ENCODE data around the gene SALL1. TPM values are rescaled to one million over a fixed set of nuclear protein-coding genes. Genes with fewer than 3 reads are reported as not detected.

SALL1 gene
- total RNA-seq, 1 experiment from 2014 or later: not detected

DNA sequence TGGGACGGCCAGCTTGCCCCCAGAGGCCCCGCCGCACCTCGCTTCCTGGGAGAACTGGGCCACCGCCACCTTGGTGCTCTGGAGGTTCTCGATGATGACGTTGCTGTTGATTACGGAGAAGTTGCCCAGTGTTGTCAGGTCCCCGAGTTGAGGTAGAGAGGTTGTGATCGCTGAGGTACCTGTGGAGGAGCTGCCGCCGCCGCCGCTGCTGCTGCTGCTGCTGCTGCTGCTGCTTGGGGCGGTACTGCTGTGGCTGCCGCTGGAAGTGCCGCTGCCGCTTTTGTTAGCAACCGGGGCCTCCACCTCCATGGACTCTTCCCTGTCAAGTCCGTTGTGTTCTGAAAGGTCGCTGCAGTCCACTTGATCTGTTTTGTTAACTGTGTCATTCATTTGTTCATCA lies 9.5 kb downstream of the SALL1 start:
- ATAC-seq (no peak), DNase-seq (no peak)
- H3K9ac ChIP-seq (ENCODE audit: low read length): no peak overlapping the region
- TF ChIP-seq EZH2phosphoT487 (IDR thresholded peaks at IDR 0.05; ENCODE audit: borderline replicate concordance, low read length) (no peak), EZH2 (IDR thresholded peaks at IDR 0.05; ENCODE audit: low read length, unreplicated experiment) (no peak)
- TF ChIP-seq, protein P1, sequence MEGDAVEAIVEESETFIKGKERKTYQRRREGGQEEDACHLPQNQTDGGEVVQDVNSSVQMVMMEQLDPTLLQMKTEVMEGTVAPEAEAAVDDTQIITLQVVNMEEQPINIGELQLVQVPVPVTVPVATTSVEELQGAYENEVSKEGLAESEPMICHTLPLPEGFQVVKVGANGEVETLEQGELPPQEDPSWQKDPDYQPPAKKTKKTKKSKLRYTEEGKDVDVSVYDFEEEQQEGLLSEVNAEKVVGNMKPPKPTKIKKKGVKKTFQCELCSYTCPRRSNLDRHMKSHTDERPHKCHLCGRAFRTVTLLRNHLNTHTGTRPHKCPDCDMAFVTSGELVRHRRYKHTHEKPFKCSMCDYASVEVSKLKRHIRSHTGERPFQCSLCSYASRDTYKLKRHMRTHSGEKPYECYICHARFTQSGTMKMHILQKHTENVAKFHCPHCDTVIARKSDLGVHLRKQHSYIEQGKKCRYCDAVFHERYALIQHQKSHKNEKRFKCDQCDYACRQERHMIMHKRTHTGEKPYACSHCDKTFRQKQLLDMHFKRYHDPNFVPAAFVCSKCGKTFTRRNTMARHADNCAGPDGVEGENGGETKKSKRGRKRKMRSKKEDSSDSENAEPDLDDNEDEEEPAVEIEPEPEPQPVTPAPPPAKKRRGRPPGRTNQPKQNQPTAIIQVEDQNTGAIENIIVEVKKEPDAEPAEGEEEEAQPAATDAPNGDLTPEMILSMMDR (conservative IDR thresholded peaks at IDR 0.05; ENCODE audit: low read depth, low read length): no peak
- H3K4me2 ChIP-seq (ENCODE audit: low read length): no peak overlapping the region
- H3K79me2 ChIP-seq (ENCODE audit: low read length): no peaks in the 10 kb centered on the region
- no peaks in the 10 kb centered on the region for H3K9me3 ChIP-seq (ENCODE audit: low read length)
- intact Hi-C loops (cut with micrococcal nuclease): no loop called here
- BruUV-seq (replicated peaks): no TSS peak
- H3K36me3 ChIP-seq (ENCODE audit: low read depth, low read length): no peaks in the 10 kb centered on the region
- no peak overlapping the region for H3K27ac ChIP-seq (ENCODE audit: low read length)
- H2AFZ ChIP-seq (ENCODE audit: low read length): no peak overlapping the region
- H3K9me2 ChIP-seq (replicated peaks; ENCODE audit: low read length): no peaks in the 10 kb centered on the region
- H3K4me3 ChIP-seq (ENCODE audit: low read length): no peak overlapping the region
- no peaks in the 10 kb centered on the region for H3K27me3 ChIP-seq (ENCODE audit: low read length)
- no peaks in the 10 kb centered on the region for H3K4me1 ChIP-seq (ENCODE audit: insufficient read depth, low read length)
- H4K20me1 ChIP-seq (ENCODE audit: low read length): no peaks in the 10 kb centered on the region
- ChIA-PET POLR2A (ENCODE audit: unreplicated experiment) (no interaction called here), CTCF (no interaction called here)
- no peaks in the 10 kb centered on the region for H3F3A ChIP-seq (ENCODE audit: low read length, unreplicated experiment)

DNA sequence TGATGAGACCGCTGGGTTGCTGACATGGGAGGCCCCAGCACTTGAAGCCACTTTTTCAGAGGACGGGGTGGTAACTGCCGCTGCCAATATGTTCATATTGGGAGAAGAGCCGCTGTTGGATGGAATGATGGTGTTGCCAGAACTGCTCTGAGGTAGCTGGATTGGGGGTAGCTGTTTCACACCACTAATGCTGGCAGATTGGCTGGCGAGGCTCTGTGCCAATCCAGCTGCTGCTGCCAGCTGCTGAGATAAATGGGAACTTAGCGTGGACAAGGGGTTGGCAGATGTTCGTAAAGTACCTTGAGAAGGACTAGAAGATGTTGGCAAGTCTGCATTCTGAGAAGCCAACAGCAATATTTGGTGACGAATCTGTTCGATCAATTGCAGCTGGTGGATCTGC lies 10.0 kb downstream of the SALL1 start:
- CTCF ChIA-PET: no interaction called here
- Histone ChIP-seq H3K79me2 (ENCODE audit: low read length) (no peaks in the 10 kb centered on the region), H3K4me3 (ENCODE audit: low read length) (no peak overlapping the region), H3K27ac (ENCODE audit: low read length) (no peak overlapping the region), H2AFZ (ENCODE audit: low read length) (no peak overlapping the region), H4K20me1 (ENCODE audit: low read length) (no peaks in the 10 kb centered on the region), H3K9ac (ENCODE audit: low read length) (no peak overlapping the region), H3K4me1 (ENCODE audit: insufficient read depth, low read length) (no peaks in the 10 kb centered on the region), H3K27me3 (ENCODE audit: low read length) (no peaks in the 10 kb centered on the region), H3F3A (ENCODE audit: low read length, unreplicated experiment) (no peaks in the 10 kb centered on the region), H3K4me2 (ENCODE audit: low read length) (no peak overlapping the region), H3K36me3 (ENCODE audit: low read depth, low read length) (no peaks in the 10 kb centered on the region), H3K9me2 (replicated peaks; ENCODE audit: low read length) (no peaks in the 10 kb centered on the region), H3K9me3 (ENCODE audit: low read length) (no peaks in the 10 kb centered on the region)
- no peak for ATAC-seq
- DNase-seq: no peak
- BruUV-seq (replicated peaks): no TSS peak
- TF ChIP-seq EZH2phosphoT487 (IDR thresholded peaks at IDR 0.05; ENCODE audit: borderline replicate concordance, low read length) (no peak), EZH2 (IDR thresholded peaks at IDR 0.05; ENCODE audit: low read length, unreplicated experiment) (no peak)
- TF ChIP-seq, protein P1 (conservative IDR thresholded peaks at IDR 0.05; ENCODE audit: low read depth, low read length): no peak
- POLR2A ChIA-PET (ENCODE audit: unreplicated experiment): no interaction called here
- intact Hi-C loops (cut with micrococcal nuclease): no loop called here

DNA sequence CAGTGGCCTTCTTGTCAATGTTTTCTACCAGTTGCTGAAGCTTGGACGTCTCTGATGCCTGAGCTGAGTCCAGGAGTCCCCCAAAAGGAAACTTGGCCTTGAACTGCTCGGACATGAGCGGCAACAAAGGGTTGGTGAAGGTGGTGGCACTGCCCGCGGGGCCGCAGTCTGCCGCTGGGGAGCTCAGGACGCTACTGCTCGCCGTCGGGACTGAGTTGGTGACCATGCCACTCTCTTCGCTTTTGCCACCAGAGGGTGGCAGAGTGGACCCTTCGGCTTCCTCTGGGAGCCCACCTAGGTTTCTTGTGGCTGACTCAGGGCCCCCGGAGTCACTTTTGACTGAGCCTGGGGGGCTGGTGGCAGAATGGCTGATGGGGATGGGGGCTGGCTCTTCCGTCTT lies 11.0 kb downstream of the SALL1 start:
- Histone ChIP-seq H3F3A (ENCODE audit: low read length, unreplicated experiment) (no peaks in the 10 kb centered on the region), H3K79me2 (ENCODE audit: low read length) (no peaks in the 10 kb centered on the region), H3K9me3 (ENCODE audit: low read length) (no peaks in the 10 kb centered on the region), H3K4me1 (ENCODE audit: insufficient read depth, low read length) (no peaks in the 10 kb centered on the region), H2AFZ (ENCODE audit: low read length) (no peak overlapping the region), H3K9ac (ENCODE audit: low read length) (no peak overlapping the region), H4K20me1 (ENCODE audit: low read length) (no peaks in the 10 kb centered on the region), H3K4me2 (ENCODE audit: low read length) (no peak overlapping the region), H3K4me3 (ENCODE audit: low read length) (no peak overlapping the region), H3K36me3 (ENCODE audit: low read depth, low read length) (no peaks in the 10 kb centered on the region), H3K27me3 (ENCODE audit: low read length) (no peaks in the 10 kb centered on the region), H3K9me2 (replicated peaks; ENCODE audit: low read length) (no peaks in the 10 kb centered on the region), H3K27ac (ENCODE audit: low read length) (no peak overlapping the region)
- TF ChIP-seq, protein P1 (conservative IDR thresholded peaks at IDR 0.05; ENCODE audit: low read depth, low read length): no peak
- TF ChIP-seq EZH2 (IDR thresholded peaks at IDR 0.05; ENCODE audit: low read length, unreplicated experiment) (no peak), EZH2phosphoT487 (IDR thresholded peaks at IDR 0.05; ENCODE audit: borderline replicate concordance, low read length) (no peak)
- ChIA-PET POLR2A (ENCODE audit: unreplicated experiment) (no interaction called here), CTCF (no interaction called here)
- ATAC-seq (no peak), DNase-seq (no peak)
- BruUV-seq (replicated peaks): no TSS peak
- intact Hi-C loops (cut with micrococcal nuclease): no loop called here

Data from PC-3 (cell line).